GM15510 (cell line): ENCODE results near the gene HCLS1.

ENCODE experiments used
- POLR2A ChIP-seq: IDR thresholded peaks from 3 replicates; pipeline ENCODE4 v1.6.1; 2011; ENCODE audit warnings: borderline replicate concordance; ENCODE audit not compliant: insufficient read length; ENCODE audit errors: extremely low read depth

Gene HCLS1

DNA sequence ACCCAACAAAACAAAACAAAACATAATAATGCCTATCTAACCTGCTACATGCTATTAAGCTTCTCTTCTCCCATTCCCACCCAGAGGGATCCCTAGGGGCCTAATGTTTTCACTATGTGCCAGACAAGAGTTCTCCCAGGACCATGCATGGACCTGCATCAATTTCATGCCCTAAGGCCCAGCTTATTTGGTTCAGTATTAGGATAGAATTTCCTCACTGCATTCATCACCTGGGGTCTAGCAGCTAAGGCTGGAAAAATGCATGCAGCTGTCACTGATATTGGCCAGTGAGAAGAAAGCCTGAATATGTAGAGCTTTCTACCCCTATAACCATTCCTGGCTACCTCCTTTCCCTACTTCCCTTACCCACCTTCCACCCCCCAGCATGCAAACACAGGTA is 2.0 kb upstream of the HCLS1 start:
- no peak for TF ChIP-seq POLR2A

GRCh38 chr3:121661376-121661775 is 673 bp upstream of the HCLS1 start:
- no peak for TF ChIP-seq POLR2A

DNA sequence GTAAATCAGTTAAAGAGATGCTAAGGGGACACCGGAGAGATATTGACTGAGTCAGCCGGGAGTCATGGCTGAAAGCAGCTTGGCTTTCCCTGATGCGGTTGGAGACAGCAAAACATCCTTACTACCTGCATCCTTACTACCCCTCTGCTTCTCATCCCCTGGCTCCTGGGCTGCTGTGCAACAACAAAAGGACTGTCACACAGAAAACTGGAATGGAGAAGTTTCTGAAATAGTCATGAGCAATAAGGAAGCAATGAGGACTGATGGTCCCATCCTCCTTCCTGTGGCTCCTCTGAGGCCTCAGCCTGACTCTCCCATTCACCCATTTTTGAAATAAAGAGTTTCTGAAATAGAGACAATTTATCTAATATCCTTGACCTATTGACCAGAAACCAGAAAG is 1.1 kb downstream of the HCLS1 start:
- TF ChIP-seq POLR2A = no peak

DNA sequence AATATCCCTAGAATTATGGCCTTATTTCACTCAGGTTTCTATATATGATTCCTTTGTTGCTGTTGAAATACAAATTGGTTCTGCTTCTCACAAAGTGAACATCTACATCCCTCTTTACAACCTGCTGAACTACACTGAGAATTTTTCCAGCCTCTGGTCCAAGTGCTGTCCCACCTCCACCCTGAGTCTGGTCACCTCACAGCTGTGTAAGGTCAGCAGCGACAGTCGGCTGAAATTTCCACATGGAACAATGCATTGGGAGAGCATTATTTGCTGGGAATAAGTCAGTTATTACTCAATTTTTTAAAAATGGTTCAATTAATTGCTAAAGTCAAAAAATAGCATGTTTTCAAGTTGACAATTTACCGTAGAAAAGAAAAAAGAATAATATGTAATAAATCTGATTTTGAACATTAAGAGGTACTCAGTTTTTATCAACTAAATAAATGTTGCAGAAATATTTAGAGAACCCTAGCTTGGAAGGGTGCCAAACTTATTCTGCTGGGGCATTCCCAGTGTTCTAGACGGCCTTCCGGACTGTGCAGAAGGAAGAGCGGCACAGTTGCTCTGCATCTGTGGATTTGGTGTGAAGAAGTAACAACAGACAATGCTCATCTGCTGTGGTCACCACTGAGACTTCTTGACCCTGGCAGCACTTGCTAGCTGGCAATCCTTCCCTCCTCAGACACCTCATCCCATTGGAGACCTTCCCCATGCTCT is 1.8 kb downstream of the HCLS1 start:
- TF ChIP-seq POLR2A = no peak

- TF ChIP-seq POLR2A = no peak
These were observed 6.0 kb downstream of the HCLS1 start for GRCh38 chr3:121654493-121655385.

DNA sequence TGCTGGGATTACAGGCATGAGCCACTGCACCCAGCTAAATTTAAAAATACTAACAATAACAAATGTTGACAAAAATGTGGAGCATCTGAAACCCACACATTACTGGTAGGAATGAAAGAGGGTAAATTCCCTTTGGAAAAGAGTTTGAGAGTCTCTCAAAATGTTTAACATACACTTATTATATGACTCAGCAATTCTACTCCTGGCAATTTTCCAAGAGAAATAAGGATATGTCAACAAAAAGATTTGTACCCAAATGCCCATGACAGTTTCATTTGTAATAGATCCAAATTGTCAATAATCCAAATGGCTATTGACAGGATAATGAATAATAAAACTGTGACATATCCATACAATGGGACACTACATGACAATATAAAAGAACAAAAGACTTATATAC is 9.0 kb downstream of the HCLS1 start:
- no peak for TF ChIP-seq POLR2A

GRCh38 chr3:121649645-121650044 is 11.1 kb downstream of the HCLS1 start:
- no peak for TF ChIP-seq POLR2A

DNA sequence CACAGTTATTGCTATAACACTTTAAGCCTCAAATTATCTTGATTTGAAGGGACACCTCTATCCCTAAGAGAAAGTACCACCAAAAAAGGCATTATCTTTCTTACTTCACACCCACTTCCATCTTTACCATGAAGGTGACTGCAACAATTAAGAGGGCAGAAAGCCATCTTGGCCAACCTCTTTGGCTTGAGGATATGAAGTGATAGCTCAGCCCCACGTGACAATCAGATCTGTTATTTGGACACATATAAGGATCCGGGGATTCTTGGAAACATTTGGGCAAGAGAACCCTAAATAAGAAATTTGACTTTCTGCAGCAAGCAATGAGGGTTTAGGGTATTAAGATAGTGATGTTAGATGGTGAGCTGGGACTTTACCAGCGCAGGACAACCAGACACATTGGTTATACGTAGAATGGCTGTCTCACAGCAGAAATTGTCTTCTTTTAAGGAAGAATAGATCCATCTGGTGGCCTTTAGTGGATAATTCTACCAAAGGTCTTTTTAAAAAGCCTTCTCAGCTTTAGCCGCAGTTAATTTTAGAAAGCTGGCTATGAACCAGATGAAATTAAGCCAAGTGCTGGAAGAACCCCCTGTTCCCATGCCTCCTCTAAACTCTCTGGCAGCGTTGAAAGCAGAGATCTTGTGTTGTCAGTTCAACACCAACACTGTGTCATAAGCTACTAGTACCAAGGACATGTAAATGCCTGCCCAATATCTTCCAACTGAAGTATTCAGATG is 12.3 kb downstream of the HCLS1 start:
- no peak for TF ChIP-seq POLR2A

GRCh38 chr3:121645054-121645453 is 15.6 kb downstream of the HCLS1 start:
- no peak for TF ChIP-seq POLR2A

DNA sequence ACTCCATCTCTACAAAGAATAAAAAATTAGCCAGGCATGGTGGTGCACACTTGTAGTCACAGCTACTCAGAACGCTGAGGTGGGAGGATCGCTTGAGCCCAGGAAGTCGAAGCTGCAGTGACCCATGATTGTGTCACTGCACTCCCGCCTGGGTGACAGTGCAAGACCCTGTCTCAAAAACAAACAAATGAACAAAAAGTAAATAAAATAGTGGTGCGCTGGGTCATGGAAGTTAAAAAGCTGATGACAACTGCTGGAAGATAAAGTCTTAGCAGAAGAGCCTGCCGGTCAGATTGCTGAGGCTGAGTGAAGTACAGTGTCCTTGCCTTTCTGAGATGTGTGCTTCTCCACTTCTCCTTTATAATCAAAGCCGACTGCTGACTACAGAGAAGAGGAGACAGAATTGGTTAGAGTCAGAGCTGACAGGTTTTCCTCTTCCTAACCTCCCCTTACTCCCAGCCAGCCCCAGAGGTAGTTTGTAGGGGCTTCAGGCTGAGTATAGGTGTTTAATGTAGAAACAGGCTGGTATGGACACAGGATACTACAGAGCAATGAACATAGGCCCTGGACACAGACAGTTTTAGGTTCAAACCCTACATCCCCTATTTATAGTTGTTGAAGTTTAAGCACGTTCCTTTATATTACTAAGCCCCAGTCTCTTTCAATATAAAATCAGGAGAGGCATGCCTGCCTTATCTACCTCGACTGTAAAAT is 17.9 kb downstream of the HCLS1 start:
- TF ChIP-seq POLR2A = no peak

DNA sequence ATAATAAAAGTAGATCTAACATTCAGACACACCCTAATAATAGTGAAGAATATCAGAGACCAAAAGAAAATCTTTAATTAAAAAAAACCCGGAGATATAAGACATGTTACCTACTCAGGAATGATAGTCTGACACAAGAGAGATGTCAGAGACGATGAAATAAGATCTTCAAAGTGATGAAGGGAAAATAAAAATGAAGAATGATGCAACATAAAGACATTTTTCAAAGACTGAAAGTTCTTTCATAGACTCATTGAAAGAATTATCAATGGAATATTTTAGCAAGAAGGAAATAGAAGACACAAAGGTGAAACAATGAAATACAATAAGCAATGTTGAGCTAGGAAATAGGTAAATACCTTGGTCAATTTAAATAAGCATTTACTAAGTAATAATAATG is 19.6 kb downstream of the HCLS1 start:
- no peak for TF ChIP-seq POLR2A

- no peak for TF ChIP-seq POLR2A
These were observed 22.8 kb downstream of the HCLS1 start for GRCh38 chr3:121637922-121638321.

DNA sequence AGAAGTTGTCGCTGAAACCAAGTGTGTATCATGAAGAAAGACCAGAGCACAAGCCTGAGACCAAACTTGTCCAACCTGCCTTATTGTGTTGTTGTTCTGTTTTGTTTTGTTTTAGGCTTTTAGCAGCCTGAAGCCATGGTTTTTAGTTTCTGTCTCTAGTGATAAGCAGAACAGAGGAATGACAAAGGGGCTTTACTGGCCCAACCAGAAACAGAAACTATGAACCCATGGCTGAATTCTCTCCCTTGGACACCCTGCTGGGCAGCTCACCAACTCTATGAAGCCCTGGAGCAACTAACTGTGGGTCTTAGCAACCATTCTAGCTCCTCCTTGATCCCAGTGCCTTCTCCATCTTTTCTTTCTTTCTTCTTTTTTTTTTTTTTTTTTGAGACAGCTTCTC is 30.3 kb downstream of the HCLS1 start:
- no peak for TF ChIP-seq POLR2A

- no peak for TF ChIP-seq POLR2A
These were observed 31.1 kb downstream of the HCLS1 start for GRCh38 chr3:121629601-121630000.

DNA sequence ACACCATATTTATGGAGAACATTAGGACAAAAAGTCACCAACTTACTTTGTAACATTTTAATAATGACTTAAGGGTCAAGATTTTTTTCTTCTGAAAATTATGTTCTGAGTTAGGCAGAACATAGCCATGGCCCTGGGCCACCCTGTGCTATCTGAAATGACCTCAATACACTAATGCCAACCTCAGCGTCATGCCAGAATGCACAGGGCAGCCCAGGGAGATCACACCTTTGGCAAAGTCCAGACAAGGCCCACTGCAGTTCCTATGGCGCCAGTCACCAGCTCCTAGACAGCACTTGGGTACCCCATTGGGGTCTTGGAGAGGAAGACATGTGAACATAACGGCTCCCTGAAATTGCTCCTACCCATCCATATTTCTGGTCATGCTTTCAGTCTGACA is 33.1 kb downstream of the HCLS1 start:
- no peak for TF ChIP-seq POLR2A
